Loucy (cell line): ENCODE results near the gene PODXL2.

Source experiments
- H2AFZ ChIP-seq: fragments of 200-600 bp; sonication (generic); 2 replicates; pipeline ENCODE4 v1.6.0; 2016; ENCODE audit warnings: antibody characterized with exemption, mild to moderate bottlenecking, low read length, moderate library complexity
- H3F3A ChIP-seq: fragments of 200-600 bp; 2 replicates; pipeline ENCODE4 v1.6.0; 2016; ENCODE audit warnings: antibody characterized with exemption, low read depth, mild to moderate bottlenecking
- H3K27me3 ChIP-seq: fragments of 200-600 bp; sonication (generic); 2 replicates; pipeline ENCODE4 v1.6.1; 2014; ENCODE audit warnings: low read length, mild to moderate bottlenecking; ENCODE audit not compliant: insufficient read depth, poor library complexity, severe bottlenecking
- H3K36me3 ChIP-seq: fragments of 200-600 bp; sonication (generic); 2 replicates; pipeline ENCODE4 v1.6.1; 2016; ENCODE audit warnings: low read length; ENCODE audit not compliant: insufficient read depth
- H3K4me1 ChIP-seq: fragments of 200-600 bp; sonication (generic); 2 replicates; pipeline ENCODE4 v1.5.1; 2014; ENCODE audit warnings: low read length, mild to moderate bottlenecking; ENCODE audit not compliant: insufficient read depth, poor library complexity, severe bottlenecking
- H3K4me2 ChIP-seq: fragments of 200-600 bp; sonication (generic); 2 replicates; pipeline ENCODE4 v1.6.0; 2014; ENCODE audit warnings: antibody characterized with exemption, low read length, low read depth, mild to moderate bottlenecking; ENCODE audit not compliant: poor library complexity, severe bottlenecking
- H3K4me3 ChIP-seq: fragments of 200-600 bp; sonication (generic); 2 replicates; pipeline ENCODE4 v1.5.1; 2014; ENCODE audit warnings: low read length, mild to moderate bottlenecking, mixed read lengths; ENCODE audit not compliant: poor library complexity, severe bottlenecking
- H3K79me2 ChIP-seq: fragments of 200-600 bp; sonication (generic); 2 replicates; pipeline ENCODE4 v1.6.1; 2014; ENCODE audit warnings: low read length; ENCODE audit not compliant: insufficient read depth
- H3K9ac ChIP-seq: fragments of 200-600 bp; sonication (generic); 2 replicates; pipeline ENCODE4 v1.6.0; 2014; ENCODE audit warnings: mild to moderate bottlenecking, low read depth, low read length, moderate library complexity; ENCODE audit not compliant: poor library complexity, severe bottlenecking
- H3K9me2 ChIP-seq: fragments of 200-600 bp; sonication (generic); replicated peaks from 2 replicates; pipeline ENCODE4 v1.6.1; 2016; ENCODE audit warnings: low read depth, low read length, mixed read lengths
- H3K9me3 ChIP-seq: fragments of 200-600 bp; sonication (generic); 2 replicates; pipeline ENCODE4 v1.6.1; 2014; ENCODE audit warnings: mild to moderate bottlenecking, antibody characterized with exemption, low read length, low read depth; ENCODE audit not compliant: insufficient read depth
- H4K20me1 ChIP-seq: fragments of 200-600 bp; sonication (generic); 2 replicates; pipeline ENCODE4 v1.6.0; 2014; ENCODE audit warnings: antibody characterized with exemption, low read length, mild to moderate bottlenecking; ENCODE audit not compliant: insufficient read depth, poor library complexity, severe bottlenecking
- EZH2phosphoT487 ChIP-seq: fragments of 200-600 bp; IDR thresholded peaks from 2 replicates; pipeline ENCODE4 v1.6.1; 2018; ENCODE audit warnings: antibody characterized with exemption, mild to moderate bottlenecking, moderate library complexity, borderline replicate concordance
- TF ChIP-seq, protein P1 (sequence below): fragments of 200-600 bp; sonication (generic); conservative IDR thresholded peaks from 2 replicates; pipeline ENCODE4 v1.5.1; 2014; ENCODE audit warnings: mild to moderate bottlenecking, antibody characterized with exemption, low read length

The PODXL2 gene

GRCh38 chr3:127677541-127678314 is 48.7 kb downstream of the PODXL2 start:
- no peak for TF ChIP-seq EZH2phosphoT487
- TF ChIP-seq, protein P1, sequence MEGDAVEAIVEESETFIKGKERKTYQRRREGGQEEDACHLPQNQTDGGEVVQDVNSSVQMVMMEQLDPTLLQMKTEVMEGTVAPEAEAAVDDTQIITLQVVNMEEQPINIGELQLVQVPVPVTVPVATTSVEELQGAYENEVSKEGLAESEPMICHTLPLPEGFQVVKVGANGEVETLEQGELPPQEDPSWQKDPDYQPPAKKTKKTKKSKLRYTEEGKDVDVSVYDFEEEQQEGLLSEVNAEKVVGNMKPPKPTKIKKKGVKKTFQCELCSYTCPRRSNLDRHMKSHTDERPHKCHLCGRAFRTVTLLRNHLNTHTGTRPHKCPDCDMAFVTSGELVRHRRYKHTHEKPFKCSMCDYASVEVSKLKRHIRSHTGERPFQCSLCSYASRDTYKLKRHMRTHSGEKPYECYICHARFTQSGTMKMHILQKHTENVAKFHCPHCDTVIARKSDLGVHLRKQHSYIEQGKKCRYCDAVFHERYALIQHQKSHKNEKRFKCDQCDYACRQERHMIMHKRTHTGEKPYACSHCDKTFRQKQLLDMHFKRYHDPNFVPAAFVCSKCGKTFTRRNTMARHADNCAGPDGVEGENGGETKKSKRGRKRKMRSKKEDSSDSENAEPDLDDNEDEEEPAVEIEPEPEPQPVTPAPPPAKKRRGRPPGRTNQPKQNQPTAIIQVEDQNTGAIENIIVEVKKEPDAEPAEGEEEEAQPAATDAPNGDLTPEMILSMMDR, result no peak
- Histone ChIP-seq H3K4me3 (no peak overlapping the region), H3K9me3 (no peaks in the 10 kb centered on the region), H3K79me2 (peaks cover 8% of the 10 kb centered on the region; the same call in 1 of the 2 replicates), H3K4me1 (peaks cover 9% of the 10 kb centered on the region), H3F3A (no peaks in the 10 kb centered on the region), H3K9me2 (no peaks in the 10 kb centered on the region), H3K4me2 (no peak overlapping the region), H3K9ac (no peak overlapping the region), H2AFZ (no peak overlapping the region), H4K20me1 (no peaks in the 10 kb centered on the region), H3K27me3 (no peaks in the 10 kb centered on the region), H3K36me3 (no peaks in the 10 kb centered on the region)

DNA sequence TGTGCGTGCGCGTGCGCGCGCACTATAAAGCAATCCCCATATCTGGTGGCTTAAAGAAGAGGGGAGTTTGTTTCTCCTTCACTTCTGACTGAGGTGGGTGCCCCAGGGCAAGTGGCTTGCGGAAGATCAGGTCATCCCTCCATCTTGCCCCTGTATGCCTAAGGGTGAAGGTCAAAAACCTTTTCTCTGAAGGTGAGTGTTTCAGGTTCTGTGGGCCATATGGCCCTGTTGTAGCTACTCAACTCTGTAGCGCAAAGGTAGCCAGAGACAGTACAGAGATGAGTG is 49.3 kb downstream of the PODXL2 start:
- Histone ChIP-seq H3K4me2 (no peak overlapping the region), H3K27me3 (no peaks in the 10 kb centered on the region), H3K4me1 (peaks cover 9% of the 10 kb centered on the region), H3K9me2 (no peaks in the 10 kb centered on the region), H3K79me2 (peaks cover 8% of the 10 kb centered on the region; the same call in 1 of the 2 replicates), H3K36me3 (no peaks in the 10 kb centered on the region), H3K9me3 (no peaks in the 10 kb centered on the region), H2AFZ (no peak overlapping the region), H3K9ac (no peak overlapping the region), H4K20me1 (no peaks in the 10 kb centered on the region), H3K4me3 (no peak overlapping the region), H3F3A (no peaks in the 10 kb centered on the region)
- TF ChIP-seq EZH2phosphoT487, result no peak
- TF ChIP-seq, protein P1, result no peak

GRCh38 chr3:127678611-127679533 is 49.9 kb downstream of the PODXL2 start:
- H3K9me2 ChIP-seq, result no peaks in the 10 kb centered on the region
- no peaks in the 10 kb centered on the region for H3K9me3 ChIP-seq
- peaks cover 2% of the 10 kb centered on the region for H3K4me1 ChIP-seq
- H3K79me2 ChIP-seq, result peaks cover 2% of the 10 kb centered on the region; the same call in 1 of the 2 replicates
- 0 out of 2 replicates have a peak, but pooled peaks cover under 1% of the 10 kb centered on the region for H3F3A ChIP-seq
- no peaks in the 10 kb centered on the region for H3K27me3 ChIP-seq
- TF ChIP-seq, protein P1, result no peak
- TF ChIP-seq EZH2phosphoT487, result no peak
- H3K9ac ChIP-seq, result no peak overlapping the region
- no peak overlapping the region for H3K4me3 ChIP-seq
- H4K20me1 ChIP-seq, result no peaks in the 10 kb centered on the region
- no peaks in the 10 kb centered on the region for H3K36me3 ChIP-seq
- H3K4me2 ChIP-seq, result no peak overlapping the region
- H2AFZ ChIP-seq, result no peak overlapping the region
